NOMO-1 (cell line): Measurements from ENCODE around the gene HPSE2.
"Not testable (repeated sequence)": the region's sequence is repeated elsewhere in the genome, so short reads cannot be mapped to it uniquely, and the experiment has no call there.

Experiments used
- DNase-seq, 2 experiments: peaks; one replicate each; lab custom pipeline; 2025; ENCODE audit not compliant: unreplicated experiment in 2 of 2; lab: John Stamatoyannopoulos, UW

HPSE2 gene

GRCh38 chr10:98519841-98520240, 715.8 kb downstream of the HPSE2 start:
- DNase-seq, result no peak

- no peak for DNase-seq
Measured at GRCh38 chr10:98517672-98518071, 718.0 kb downstream of the HPSE2 start.

DNA sequence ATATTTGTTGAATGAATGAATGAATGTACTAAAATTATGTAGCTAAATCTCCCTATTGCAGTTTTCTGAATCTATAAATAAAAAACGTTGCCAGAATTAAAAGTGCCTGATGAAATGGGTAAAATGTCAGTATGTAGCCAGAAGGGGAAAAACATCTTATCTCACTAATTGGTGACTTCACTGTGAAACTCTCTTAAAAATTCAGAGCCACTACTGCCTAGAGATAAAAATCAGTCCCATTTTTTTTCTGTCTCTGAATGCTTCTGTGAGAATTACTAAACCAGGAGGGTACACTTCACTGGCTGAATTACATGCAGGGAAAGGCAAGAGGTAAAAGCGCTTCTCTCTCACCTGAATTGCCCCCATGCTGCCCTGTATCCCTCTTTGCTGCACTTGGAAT, 719.3 kb downstream of the HPSE2 start:
- no peak for DNase-seq

GRCh38 chr10:98513704-98514103, 721.9 kb downstream of the HPSE2 start:
- no peak for DNase-seq

DNA sequence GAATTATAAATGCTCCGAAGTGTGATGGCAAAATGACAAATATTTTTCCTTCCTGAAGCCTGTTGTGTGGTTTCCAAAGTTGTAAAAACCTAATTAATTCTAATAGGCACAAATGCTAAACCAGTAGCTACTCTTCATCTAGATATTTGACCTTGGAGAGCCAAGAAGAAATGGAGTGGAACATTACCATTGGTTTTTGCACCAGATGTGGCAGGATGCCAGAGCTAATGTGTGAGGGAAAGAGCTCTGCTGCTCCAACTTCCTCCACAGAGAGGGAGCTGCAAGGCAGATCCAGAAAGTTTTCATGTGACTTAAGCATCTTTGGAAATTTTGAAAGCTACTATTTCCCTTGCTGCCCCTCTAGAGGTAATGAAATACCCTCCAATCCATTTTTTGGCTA, 723.8 kb downstream of the HPSE2 start:
- DNase-seq, result no peak

DNA sequence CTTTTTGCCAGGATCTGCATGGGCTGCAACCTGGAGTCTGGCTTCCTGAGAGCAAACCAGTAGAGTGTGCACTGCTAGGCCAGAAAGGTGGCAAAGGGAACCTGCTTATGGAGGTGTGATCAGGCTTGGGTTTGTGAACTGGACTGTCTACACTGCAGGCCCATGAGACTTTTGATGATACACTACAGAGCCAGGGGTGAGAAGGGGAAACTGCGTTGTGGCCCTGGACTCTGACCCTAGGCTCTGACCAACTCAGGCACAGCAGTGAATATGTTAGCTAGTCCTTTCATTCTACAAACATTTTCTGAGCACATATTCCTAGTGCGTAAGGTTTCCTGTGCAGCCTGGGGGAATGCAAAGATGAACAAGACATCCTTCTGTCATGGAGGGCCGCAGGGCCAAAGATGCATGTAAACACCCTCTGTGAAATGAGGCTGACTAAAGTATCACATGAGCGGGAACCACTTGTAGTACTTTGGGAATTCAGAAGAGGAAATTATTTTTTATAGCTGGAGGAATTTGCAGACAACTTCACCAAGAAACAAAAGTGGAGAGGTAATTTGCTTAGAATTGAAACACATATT, 725.1 kb downstream of the HPSE2 start:
- DNase-seq, result no peak

- DNase-seq, result no peak
Measured at GRCh38 chr10:98509745-98510144, 725.9 kb downstream of the HPSE2 start.

DNA sequence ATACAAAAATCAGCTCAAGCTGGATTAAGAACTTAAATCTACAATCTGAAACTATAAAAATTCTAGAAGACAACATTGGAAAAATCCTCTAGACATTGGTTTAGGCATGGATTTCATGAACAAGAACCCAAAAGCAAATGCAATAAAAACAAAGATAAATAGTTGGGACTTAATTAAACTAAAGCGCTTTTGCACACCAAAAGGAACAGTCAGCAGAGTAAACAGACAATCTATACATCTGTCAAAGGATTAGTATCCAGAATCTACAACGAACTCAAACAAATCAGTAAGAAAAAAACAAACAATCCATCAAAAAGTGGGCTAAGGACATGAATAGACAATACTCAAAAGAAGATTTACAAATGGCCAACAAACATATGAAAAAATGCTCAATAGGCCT, 733.1 kb downstream of the HPSE2 start:
- not testable (repeated sequence) for DNase-seq

DNA sequence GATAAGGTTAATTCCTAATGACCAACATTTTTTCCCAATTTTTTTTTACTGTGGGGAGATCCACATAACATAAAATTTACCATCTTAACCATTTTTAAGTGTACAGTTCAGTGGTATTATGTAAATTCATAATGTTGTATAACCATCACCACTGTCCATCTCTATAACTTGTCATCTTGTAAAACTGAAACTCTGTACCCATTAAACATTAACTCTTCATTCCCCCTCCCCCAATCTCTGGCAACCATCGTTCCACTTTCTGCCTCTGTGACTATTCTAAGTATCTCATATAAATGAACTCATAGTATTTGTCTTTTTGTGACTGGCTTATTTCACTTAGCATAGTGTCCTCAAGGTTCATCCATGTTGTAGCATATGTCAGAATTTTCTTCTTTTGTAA, 742.9 kb downstream of the HPSE2 start:
- DNase-seq, result no peak

DNA sequence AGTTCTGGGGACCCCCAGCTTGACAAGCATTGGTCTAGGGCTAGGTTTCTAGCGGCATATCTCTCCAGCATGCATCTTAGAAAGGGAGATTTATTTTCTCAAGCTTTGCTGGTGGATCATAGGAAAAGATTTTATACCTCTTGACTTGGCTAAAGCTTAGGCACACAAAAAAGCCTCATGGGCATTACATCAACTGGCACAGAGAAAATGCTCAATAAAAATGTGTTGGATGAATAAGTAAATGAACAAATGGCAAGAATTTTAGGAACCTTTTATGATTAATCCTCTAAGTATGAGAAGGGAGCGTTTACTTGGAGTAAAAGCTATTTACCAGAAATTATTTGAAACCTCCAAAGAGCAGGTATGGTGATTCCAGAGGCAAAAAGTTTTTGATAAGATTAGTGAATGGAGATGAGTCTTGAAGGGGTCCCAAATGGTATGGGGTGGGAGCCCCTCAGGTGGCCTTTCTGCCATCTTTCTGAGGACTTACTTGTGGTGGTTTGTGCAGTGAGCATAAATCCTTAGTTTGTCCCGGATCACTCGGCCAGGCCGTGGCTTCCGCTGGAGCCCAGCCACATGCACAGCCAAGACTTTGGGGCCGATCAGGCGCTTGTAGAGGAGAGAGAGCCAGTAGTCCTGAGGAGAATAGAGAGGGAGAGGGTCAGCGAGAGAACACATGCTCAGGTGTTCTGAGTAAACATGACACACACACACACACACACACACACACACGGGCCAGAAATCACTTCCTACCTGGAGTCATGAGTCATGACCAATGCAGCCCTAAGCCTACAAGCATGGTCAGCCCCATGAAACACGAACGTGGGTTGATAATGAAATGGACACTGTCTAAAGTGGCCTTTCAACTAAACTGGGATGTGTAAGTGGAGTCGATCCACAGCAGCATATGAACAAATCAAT, 745.8 kb downstream of the HPSE2 start:
- no peak for DNase-seq

DNA sequence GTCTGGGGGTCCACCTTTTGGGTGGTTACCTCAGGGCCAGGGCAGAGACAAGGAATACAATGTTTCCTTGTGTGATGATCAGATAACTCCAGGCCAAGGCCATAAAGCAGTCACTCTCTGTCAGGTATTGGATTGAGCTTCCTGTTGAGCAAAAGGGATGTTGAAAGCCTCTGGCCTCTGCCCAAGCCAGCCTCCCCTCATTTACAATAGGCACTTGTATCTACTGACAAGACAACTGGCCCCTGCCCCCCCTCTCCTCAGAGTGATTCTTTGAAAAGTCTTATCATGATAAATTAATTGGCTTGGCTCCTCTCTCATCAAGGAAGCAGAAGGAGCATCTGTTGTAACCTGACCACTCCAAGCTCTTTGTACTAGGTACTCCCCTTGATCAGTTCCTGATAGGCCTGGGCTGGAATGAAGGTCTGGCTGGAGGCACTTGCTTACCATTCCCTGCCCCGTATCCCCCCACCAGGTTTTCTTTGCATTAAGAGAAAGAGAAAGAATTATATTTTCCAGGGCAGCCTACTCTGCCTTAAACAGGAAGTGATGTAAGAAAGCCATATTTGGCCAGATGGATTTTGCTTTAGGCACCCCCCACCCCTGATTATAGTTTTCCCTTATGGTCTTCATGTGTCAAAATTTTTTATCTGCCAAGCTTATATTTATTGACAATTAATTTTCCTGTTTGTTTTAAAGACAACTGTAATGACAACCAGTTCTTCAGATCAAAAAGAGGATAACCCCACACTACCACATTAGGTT, 746.8 kb downstream of the HPSE2 start:
- no peak for DNase-seq

GRCh38 chr10:98487649-98488048, 748.0 kb downstream of the HPSE2 start:
- DNase-seq, result no peak

DNA sequence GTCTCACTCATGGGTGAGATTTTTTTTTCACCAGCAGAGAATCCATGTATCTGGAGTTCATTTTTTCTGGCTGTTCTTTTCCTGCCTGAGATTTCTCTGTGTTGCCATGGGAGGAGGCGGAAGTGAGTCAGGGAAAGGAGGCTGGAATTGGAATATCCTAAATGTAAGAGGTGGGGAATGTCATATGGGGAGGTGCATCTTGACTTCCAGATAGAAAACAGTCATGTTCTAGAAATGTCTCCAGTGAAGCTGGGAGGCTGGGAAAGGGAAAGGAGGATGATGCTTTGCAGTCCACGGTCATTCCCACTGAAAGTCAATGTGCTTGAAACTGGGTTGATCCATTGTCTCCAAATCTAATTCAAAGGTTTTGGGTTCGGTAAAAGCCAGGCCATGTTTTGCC, 749.2 kb downstream of the HPSE2 start:
- DNase-seq, result no peak

DNA sequence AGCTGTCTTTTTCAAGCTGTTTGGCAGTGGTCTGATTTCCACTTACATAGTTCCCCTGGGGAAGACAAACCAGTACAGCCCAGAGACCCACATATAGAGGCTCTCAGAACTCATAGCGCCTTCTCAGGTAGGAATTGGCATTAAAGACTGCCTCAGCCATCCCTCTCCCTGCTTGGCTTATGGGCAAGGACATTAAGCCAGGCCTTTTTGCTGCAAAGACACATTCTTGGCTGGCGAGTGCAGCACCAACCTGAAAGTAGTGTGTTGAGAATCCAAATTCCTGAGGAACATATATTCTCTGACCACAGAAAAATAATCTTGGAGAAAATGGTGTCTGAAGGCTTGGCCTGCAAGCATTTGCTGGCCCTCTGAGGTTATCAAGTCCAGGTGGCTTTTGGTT, 749.7 kb downstream of the HPSE2 start:
- no peak for DNase-seq

GRCh38 chr10:98483658-98484057, 752.0 kb downstream of the HPSE2 start:
- no peak for DNase-seq

DNA sequence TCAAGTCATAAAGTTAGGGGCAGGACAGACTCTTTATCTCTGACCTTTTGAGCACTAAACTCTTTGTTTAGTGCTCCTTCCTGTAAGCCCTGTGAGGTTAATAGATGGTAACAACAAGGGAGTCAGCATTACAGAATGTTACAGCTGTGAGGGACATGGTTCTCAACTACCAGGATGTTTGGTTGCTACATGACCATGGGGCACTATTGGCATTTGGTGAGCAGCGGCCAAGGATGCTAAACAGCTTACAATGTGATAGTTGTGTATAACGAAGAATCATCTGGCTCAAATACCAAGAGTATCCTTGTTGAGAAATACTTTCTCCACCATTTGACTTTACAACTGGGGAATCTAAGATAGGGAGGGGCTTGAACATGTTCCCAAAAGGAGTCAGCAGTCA, 753.6 kb downstream of the HPSE2 start:
- DNase-seq, result no peak

DNA sequence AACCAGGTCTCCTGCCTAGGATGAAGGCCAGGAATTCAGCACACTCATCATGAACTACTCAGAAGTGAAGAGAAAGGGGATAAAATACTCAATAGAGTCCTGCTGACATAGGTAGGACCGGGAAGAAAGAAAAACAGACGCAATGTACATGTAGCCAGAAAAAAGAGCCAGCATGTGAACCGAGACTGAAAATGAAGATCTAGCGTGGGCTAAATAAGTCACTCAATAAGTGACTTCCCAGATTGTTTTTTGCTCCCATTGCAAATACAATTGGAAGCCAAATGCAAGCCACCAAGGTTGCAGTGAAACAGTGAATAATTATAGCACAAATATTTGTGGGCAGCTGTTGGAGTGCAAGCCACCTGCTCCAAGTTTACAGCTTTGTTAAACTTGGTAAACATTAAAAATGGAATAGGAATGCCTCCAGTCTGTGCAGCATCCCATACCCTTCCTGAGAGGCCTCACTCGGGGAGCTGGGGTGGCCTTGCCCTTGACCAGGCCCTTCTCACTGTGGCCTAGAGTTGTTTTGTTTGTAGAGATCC, 754.2 kb downstream of the HPSE2 start:
- DNase-seq, result no peak

GRCh38 chr10:98478430-98479222, 757.0 kb downstream of the HPSE2 start:
- no peak for DNase-seq

- no peak for DNase-seq
Measured at GRCh38 chr10:98477861-98478260, 757.8 kb downstream of the HPSE2 start.

DNA sequence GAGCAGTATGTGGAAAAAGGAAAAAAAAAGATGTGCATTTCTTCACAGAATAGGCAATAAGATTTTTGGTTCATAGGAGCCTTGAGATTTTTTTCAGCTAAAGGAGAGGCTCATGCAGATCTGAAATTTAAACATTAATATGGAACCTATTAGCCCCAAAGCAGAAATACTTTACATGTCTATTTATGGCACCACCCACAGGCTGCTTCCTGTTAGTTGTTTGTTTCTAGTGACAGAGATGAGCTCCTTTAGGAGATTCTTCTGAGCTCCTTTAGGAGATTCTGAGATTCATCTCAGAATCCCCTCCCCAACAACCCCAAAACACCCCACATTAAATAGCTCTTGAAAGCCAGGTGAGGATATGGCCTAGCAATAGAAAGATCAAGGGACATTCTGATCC, 761.0 kb downstream of the HPSE2 start:
- no peak for DNase-seq

DNA sequence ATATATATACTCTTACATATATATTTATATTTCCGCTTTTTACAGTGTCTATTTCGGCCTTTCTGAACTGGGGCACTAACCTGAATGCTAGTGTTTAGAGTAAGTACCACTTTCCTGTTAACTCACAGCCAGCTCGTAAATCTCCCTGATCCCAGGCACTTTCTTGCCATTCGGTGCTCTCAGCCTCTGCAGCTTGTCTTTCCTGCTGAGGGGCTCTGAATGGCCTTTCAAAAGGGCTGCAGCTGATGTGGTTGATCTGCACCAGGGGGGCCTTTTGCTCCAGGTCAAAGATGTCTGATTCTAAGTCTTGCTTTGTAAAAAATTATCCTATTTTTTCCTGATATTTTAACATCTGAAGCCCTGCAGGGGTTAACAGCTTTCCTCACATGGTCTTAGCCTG, 763.5 kb downstream of the HPSE2 start:
- no peak for DNase-seq
